GM18909 (cell line): ENCODE data around the gene STPG1.

Source experiments
- ATAC-seq: cut with Tn5 transposase; IDR thresholded peaks from one replicate; pipeline ENCODE4 v1.9.1; 2021; ENCODE audit warnings: mild to moderate bottlenecking; ENCODE audit not compliant: unreplicated experiment, poor library complexity

STPG1 gene

GRCh38 chr1:24427545-24427862, 13.9 kb upstream of the STPG1 start:
- ATAC-seq = no peak

- no peak for ATAC-seq
Observed at GRCh38 chr1:24426744-24427544, 13.4 kb upstream of the STPG1 start.

GRCh38 chr1:24425922-24426321, 12.3 kb upstream of the STPG1 start:
- ATAC-seq = no peak

GRCh38 chr1:24425441-24425840, 11.9 kb upstream of the STPG1 start:
- no peak for ATAC-seq

GRCh38 chr1:24424990-24425389, 11.4 kb upstream of the STPG1 start:
- no peak for ATAC-seq

DNA sequence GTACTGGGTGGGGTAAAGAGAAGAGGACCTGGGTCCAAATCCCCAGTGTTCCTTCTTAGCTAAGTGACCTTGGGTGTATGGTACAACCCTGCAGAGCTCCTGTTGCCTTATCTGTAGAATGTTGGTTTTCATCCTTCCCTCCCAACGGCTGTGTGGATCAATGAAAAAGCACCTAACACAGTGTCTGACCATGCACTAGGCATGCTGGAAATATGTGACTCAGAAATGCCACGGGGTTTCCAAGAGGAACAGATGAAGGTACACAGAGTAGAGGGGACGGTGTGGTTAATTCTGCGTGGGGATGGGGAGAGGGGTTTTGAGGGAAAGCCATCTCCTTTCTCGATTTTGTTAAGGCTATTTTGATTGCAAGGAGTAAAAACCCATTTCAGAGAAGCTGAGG, 10.6 kb upstream of the STPG1 start:
- no peak for ATAC-seq

DNA sequence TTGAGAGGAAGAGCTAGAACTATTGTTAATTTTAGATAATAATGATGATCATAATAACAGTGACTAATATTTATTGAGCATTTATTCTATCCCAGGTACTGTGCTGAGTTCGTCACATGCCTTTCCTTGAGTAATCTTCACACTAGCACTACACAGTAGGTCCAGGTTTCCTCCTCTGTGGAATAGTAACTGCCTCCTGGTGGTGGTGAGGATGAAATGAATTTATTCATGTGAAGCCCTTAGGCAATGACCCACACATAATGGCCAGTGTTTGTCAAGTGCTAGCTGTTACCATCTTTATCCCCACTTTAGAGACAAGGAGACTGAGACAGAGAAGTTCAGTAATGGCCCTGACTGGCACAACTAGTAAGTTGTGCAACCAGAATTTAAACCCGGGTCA, 7.9 kb upstream of the STPG1 start:
- no peak for ATAC-seq

DNA sequence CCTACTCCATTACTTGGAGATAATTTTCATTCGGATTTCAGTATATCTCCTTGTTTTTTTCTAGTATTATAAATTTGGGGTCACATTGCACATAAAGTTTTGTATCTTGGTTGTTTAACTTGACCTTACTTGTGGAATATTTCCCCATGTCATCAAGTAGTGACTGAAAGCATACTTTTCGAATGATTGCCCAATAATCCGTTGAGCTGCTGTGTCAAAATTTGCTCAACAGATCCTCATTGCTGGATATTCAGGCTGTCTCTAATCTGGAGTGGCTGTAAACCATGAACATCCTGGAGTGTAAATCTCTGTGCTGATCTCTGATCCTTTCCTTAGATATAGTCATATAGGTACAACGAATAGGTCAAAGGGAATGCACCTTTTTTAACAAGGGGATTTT, 7.0 kb upstream of the STPG1 start:
- no peak for ATAC-seq

DNA sequence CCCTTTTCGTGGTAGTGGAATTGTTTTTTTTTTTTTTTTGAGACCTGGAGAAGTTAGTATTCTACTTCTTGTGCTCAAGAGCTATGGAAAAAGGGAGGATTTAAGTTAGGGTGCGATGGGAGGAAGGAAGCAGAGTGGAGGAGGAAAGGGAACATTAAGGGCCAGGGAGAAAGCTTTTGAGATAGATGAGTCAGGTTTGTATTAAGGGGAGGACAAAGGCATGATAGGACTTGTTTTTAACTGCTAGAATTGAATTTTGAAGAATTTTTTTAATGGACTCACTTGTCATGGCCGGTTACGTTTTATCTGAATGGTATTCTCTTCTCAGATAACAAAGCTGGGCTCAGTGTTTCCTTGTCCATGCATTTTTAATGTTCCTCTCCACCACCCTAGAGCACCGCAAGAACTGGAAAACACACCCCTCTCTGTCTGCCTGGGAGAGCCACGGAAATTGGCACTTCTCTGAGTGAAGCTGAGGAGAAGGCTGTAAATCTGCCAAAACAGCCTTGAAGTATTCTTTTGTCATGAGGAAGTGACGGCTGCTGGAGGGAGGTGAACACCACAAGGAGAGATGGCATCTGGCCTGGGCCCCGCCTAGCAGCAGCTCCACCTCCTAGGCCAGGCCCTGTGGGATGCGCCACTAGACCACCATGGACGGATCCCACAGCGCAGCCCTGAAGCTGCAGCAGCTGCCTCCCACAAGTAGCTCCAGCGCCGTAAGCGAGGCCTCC, 5.5 kb upstream of the STPG1 start:
- no peak for ATAC-seq

GRCh38 chr1:24417681-24418080, 4.1 kb upstream of the STPG1 start:
- no peak for ATAC-seq

GRCh38 chr1:24416666-24417391, 3.2 kb upstream of the STPG1 start:
- no peak for ATAC-seq

GRCh38 chr1:24415910-24416665, 2.5 kb upstream of the STPG1 start:
- ATAC-seq = peak; percentile 27

DNA sequence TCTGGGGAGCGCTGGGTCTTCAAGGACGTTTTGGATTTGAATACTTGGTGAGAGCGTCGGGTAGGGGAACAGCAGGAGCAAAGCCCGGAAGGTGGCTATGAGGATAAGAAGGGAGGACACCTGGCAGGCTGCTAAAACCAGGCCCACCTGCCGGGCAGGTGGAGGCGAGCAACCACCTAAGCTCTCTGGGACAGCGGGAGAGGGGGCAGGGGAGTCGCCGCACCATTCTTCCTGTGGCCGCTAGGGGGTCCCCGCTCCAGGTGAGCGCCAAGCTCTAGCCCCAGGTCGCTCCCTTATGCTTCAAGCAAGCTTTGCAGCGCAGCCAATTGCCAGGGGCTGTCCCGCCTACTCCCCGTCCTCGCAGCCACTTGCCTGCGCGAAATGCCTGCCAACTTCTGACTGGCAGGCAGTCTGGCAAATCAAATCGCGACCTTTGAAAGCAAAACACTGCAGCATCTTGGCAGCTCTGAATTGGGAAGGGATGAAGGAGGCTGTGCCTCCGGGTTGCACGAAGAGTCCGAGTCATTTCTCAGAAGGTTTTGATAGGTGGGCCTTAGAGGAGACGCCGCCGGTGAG, 1.8 kb upstream of the STPG1 start, which contains the start of gene NIPAL3:
NIPAL3 (plus strand) TSS at position 469 of the 576 bp plus-strand sequence. CDS start 3,746 bp downstream, outside the sequence.
- ATAC-seq = peak; percentile 89

GRCh38 chr1:24414775-24415333, 1.3 kb upstream of the STPG1 start:
- ATAC-seq = no peak

DNA sequence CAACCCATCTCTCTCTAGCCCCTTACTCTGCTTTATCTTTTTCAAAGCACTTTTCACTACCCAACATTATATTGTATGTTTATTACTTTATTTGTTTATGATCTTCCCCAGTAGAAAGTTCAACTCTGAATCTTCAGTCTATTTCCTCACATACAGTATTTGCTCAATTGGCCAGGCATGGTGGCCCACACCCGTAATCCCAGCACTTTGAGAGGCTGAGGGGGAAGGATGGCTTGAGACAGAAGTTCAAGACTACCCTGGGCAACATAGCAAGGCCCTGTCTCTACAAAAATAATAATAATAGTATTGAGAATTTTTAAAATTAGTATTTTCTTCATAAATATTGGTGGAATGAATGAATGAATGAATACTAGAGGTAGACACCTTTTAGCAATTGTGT, 1.2 kb downstream of the STPG1 start:
- ATAC-seq = no peak

DNA sequence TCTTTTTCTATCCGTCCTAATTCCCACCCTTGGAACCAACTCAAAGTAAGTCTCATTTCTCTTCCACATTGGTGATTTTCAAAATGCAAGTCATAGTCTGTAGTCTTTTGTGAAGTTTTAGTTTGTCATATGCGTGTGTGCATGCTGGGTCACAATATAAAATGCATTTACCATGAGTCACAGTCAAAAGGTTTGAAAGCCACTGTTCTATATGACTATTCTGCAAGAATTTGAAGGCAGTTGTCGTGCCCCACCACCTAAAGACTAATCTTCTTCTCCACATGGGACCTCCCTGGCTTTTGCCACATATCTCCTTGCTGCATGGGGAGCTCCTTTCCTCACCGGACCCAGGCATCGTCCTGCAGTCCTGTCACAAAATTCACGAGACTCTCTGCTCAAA, 1.6 kb downstream of the STPG1 start:
- ATAC-seq = no peak

DNA sequence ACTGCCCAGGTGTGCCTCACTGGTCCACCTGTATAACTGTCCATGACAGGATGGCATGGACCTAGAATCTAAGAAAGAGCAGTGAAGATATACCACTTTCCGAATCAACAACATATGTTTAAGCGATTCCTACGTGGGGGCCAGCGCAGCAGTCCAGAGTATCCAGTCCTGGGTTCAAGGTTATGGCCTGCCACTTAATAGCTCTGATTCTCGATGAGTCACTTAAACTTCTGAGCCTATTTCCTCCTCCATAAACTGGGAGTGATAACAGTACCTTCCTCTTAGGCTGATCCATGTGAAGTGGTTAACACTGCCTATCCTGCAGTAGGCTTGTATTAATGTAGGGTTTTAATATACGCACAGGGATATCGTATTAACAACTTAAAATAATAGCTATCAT, 2.8 kb downstream of the STPG1 start:
- no peak for ATAC-seq

DNA sequence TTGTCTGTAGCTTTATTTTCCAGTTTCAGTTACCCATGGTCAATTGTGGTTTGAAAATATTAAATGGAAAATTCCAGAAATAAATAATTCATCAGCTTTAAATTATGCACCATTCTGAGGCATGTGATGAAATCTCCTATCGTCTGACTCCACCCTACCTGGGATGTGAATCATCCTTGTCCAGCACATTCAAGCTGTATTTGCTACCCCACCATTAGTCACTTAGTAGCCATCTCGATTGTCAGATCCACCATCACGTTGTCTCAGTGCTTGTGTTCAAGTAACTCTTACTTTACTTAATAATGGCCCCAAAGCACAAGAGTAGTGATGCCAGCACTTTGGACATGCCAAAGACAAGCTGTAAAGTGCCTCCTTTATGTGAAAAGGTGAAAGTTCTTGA, 4.0 kb downstream of the STPG1 start:
- no peak for ATAC-seq

- no peak for ATAC-seq
Observed at GRCh38 chr1:24406788-24407187, 6.8 kb downstream of the STPG1 start.

- no peak for ATAC-seq
Observed at GRCh38 chr1:24403806-24404205, 9.8 kb downstream of the STPG1 start.
